Suprapubic skin (tissue), 4 donors: ENCODE measurements around the gene YPEL2.

Source experiments
- CTCF ChIP-seq, 2 donors: fragments of 200-600 bp in 1 of 2; fragments of 450-650 bp in 1 of 2; sonication (generic) in 1 of 2; IDR thresholded peaks; one replicate each; pipeline ENCODE4 v1.5.1; 2016 to 2019; ENCODE audit warnings: antibody characterized with exemption in 2 of 2, mild to moderate bottlenecking in 1 of 2, moderate library complexity in 1 of 2
- EP300 ChIP-seq: sonication (generic); formaldehyde crosslinking; IDR thresholded peaks from one replicate; pipeline ENCODE4 v1.6.1; 2017; ENCODE audit warnings: antibody characterized with exemption
- POLR2A ChIP-seq, 2 donors: fragments of 450-650 bp; IDR thresholded peaks; one replicate each; pipeline ENCODE4 v1.6.1; 2017; ENCODE audit warnings: antibody characterized with exemption in 2 of 2, mild to moderate bottlenecking in 2 of 2, moderate library complexity in 2 of 2
- POLR2AphosphoS5 ChIP-seq, 3 donors: sonication (generic); formaldehyde crosslinking; IDR thresholded peaks; one replicate each; pipeline ENCODE4 v1.6.1; 2017; ENCODE audit warnings: antibody characterized with exemption in 3 of 3

- TF ChIP-seq CTCF (IDR thresholded peaks at IDR 0.05) (no peak), POLR2A (IDR thresholded peaks at IDR 0.05) (no peak), EP300 (no peak), POLR2AphosphoS5 (IDR thresholded peaks at IDR 0.05) (no peak)
Observed at GRCh38 chr17:59287891-59288290, 43.6 kb upstream of the YPEL2 start.
